Prostate gland (tissue), 2 donors: ENCODE measurements around the gene GALNTL6. TPM values are rescaled to one million over a fixed set of nuclear protein-coding genes. Genes with fewer than 3 reads are reported as not detected.

Source experiments
- DNase-seq: peaks from one replicate; pipeline ENCODE4 v3.0.0-alpha.2; 2019; ENCODE audit warnings: low spot score
- H3K27ac ChIP-seq, 2 donors: fragments of 200-600 bp; sonication (generic); 2 replicates each; pipeline ENCODE4 v1.5.1; 2017 to 2019
- H3K27me3 ChIP-seq: fragments of 200-600 bp; sonication (generic); replicated peaks from 2 replicates; pipeline ENCODE4 v1.5.1; 2019; ENCODE audit not compliant: insufficient read depth
- H3K36me3 ChIP-seq, 2 donors: fragments of 200-600 bp; sonication (generic); 1 replicate in 1 of 2; 2 replicates in 1 of 2; pipeline versions ENCODE4 v1.5.1 to v1.8.1; 2017 to 2019
- H3K4me1 ChIP-seq: fragments of 200-600 bp; sonication (generic); replicated peaks from 2 replicates; pipeline ENCODE4 v1.5.1; 2019
- H3K4me3 ChIP-seq, 2 donors: fragments of 200-600 bp; sonication (generic); 2 replicates each; pipeline ENCODE4 v1.5.1; 2017 to 2019
- H3K9me3 ChIP-seq: fragments of 200-600 bp; sonication (generic); 2 replicates; pipeline ENCODE4 v1.5.1; 2017
- CTCF ChIP-seq, 4 experiments: fragments of 200-600 bp in 2 of 4; fragments of 450-650 bp in 2 of 4; sonication (generic) in 2 of 4; IDR thresholded peaks; 1 replicate in 3 of 4; 2 replicates in 1 of 4; pipeline ENCODE4 v1.5.1; 2016 to 2019; ENCODE audit warnings: antibody characterized with exemption in 4 of 4, mild to moderate bottlenecking in 2 of 4, moderate library complexity in 2 of 4
- POLR2A ChIP-seq: fragments of 450-650 bp; IDR thresholded peaks from one replicate; pipeline ENCODE4 v1.6.1; 2016; ENCODE audit warnings: antibody characterized with exemption, mild to moderate bottlenecking
- POLR2AphosphoS5 ChIP-seq: sonication (generic); formaldehyde crosslinking; IDR thresholded peaks from one replicate; pipeline ENCODE4 v1.6.1; 2017; ENCODE audit warnings: antibody characterized with exemption
- WGBS: methylation state at CpG from one replicate; pipeline ENCODE4 v1.1.5; 2018; 5-methylcytosine and 5-hydroxymethylcytosine counted together
- intact Hi-C: fragments of 100-400 bp; cut with DNase I; formaldehyde crosslinking; loops from one replicate; pipeline ENCODE4 v1.14.2; 2022
- total RNA-seq, 2 donors: library from RNA; depleted of rRNA; stranded (reverse); fragments of >200 nt; gene quantifications; one replicate each; pipeline ENCODE4 v1.1.0, GENCODE V29; 2016

Gene GALNTL6
- total RNA-seq, 2 donors from 2014 or later, result 0.23 to 0.85 TPM

GRCh38 chr4:172243551-172243950 lies 430.3 kb downstream of the GALNTL6 start:
- no peak overlapping the region for H3K27ac ChIP-seq
- intact Hi-C loops, result no loop called here
- no peak overlapping the region for H3K4me3 ChIP-seq
- H3K4me1 ChIP-seq, result no peaks in the 10 kb centered on the region
- TF ChIP-seq POLR2AphosphoS5 (no peak), CTCF (IDR thresholded peaks at IDR 0.05) (no peak), POLR2A (no peak)
- no peak for DNase-seq
- no peaks in the 10 kb centered on the region for H3K27me3 ChIP-seq
- H3K9me3 ChIP-seq, result no peaks in the 10 kb centered on the region
- H3K36me3 ChIP-seq, result no peaks in the 10 kb centered on the region
- 88% methylated on average over 4 of the region's 4 CpGs for WGBS

DNA sequence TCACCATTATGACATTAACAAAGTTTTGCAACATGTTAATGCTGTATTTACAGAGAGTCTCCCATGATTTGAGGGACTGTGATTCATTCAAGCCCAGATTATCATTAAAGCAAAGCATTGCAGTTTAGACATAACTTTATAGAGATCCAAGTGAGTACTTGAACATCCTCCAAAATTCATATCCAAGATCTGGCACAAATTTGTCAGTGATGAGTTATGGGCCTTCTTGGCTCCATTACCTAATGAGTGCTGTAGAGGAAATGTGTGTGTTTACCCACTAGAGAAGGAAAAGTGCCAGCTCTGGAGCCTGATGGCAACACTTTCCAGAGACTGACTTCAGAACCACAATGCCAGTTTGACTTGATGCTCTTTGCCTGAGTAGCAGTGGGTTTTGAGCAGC lies 432.3 kb downstream of the GALNTL6 start:
- DNase-seq, result no peak
- intact Hi-C loops, result no loop called here
- Histone ChIP-seq H3K4me3 (no peak overlapping the region), H3K4me1 (no peaks in the 10 kb centered on the region), H3K27ac (no peak overlapping the region), H3K36me3 (no peaks in the 10 kb centered on the region), H3K27me3 (no peaks in the 10 kb centered on the region), H3K9me3 (no peaks in the 10 kb centered on the region)
- TF ChIP-seq CTCF (IDR thresholded peaks at IDR 0.05) (no peak), POLR2AphosphoS5 (peak; percentile 19)

DNA sequence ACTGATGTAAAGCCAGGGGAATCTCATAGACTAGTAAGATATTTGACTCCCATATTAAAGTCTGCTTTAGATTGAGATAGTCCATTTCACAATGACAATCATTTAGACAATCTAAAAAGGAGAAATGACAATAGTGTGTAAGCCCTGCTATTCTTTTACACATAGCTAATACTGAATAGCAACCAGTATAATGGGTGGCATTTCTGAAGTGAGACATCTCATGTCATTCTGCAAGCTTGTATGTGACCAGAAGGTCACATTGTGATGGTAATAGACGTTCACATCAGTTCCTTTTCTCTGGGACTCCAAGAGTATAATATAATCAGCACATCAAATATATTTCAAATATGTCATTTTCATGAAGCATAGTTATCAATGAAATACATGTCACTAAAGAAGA lies 440.2 kb downstream of the GALNTL6 start:
- no peaks in the 10 kb centered on the region for H3K9me3 ChIP-seq
- TF ChIP-seq POLR2A (no peak), POLR2AphosphoS5 (no peak), CTCF (IDR thresholded peaks at IDR 0.05) (no peak)
- no peak overlapping the region for H3K4me3 ChIP-seq
- no peaks in the 10 kb centered on the region for H3K36me3 ChIP-seq
- DNase-seq, result no peak
- H3K27ac ChIP-seq, result no peak overlapping the region
- H3K4me1 ChIP-seq, result no peaks in the 10 kb centered on the region
- no peaks in the 10 kb centered on the region for H3K27me3 ChIP-seq
- WGBS, result 60% methylated on average over 1 of the region's 1 CpG
- intact Hi-C loops, result no loop called here

- 70% methylated on average over 1 of the region's 1 CpG for WGBS
- no peaks in the 10 kb centered on the region for H3K4me1 ChIP-seq
- TF ChIP-seq POLR2A, result no peak
- TF ChIP-seq POLR2AphosphoS5, result no peak
- TF ChIP-seq CTCF (IDR thresholded peaks at IDR 0.05), result no peak
- intact Hi-C loops, result no loop called here
- no peak for DNase-seq
- no peaks in the 10 kb centered on the region for H3K27me3 ChIP-seq
- no peak overlapping the region for H3K4me3 ChIP-seq
- H3K9me3 ChIP-seq, result no peaks in the 10 kb centered on the region
- no peaks in the 10 kb centered on the region for H3K36me3 ChIP-seq
- no peak overlapping the region for H3K27ac ChIP-seq
These were observed 443.6 kb downstream of the GALNTL6 start for GRCh38 chr4:172256820-172257219.

- no peaks in the 10 kb centered on the region for H3K4me1 ChIP-seq
- no peaks in the 10 kb centered on the region for H3K36me3 ChIP-seq
- H3K4me3 ChIP-seq, result no peak overlapping the region
- intact Hi-C loops, result no loop called here
- no peak for DNase-seq
- H3K27ac ChIP-seq, result no peak overlapping the region
- 18% methylated on average over 2 of the region's 2 CpGs for WGBS
- TF ChIP-seq POLR2AphosphoS5 (no peak), POLR2A (no peak), CTCF (IDR thresholded peaks at IDR 0.05) (no peak)
- H3K27me3 ChIP-seq, result no peaks in the 10 kb centered on the region
- no peaks in the 10 kb centered on the region for H3K9me3 ChIP-seq
These were observed 457.2 kb downstream of the GALNTL6 start for GRCh38 chr4:172270397-172270796.
